SK-N-SH (cell line): ENCODE data around the gene RBMX. TPM values are rescaled to one million over a fixed set of nuclear protein-coding genes. Genes with fewer than 3 reads are reported as not detected.

Experiments used
- CTCF ChIA-PET: fragments of 300-600, 350-600 bp; formaldehyde crosslinking; extraction: SDS; loops from one replicate; lab custom pipeline; 2021; lab: Yijun Ruan, JAX
- POLR2A ChIA-PET: fragments of 350-600 bp; sonication (Branson Sonifier 250); formaldehyde crosslinking; extraction: SDS; loops from one replicate; lab custom pipeline; 2020; ENCODE audit warnings: antibody characterized with exemption, inconsistent platforms; lab: Yijun Ruan, JAX
- DNase-seq: peaks from one replicate; pipeline ENCODE4 v3.0.0; 2012
- H2AFZ ChIP-seq: fragments of 200-600 bp; sonication (generic); 2 replicates; pipeline ENCODE4 v1.8.1; 2016; ENCODE audit warnings: antibody characterized with exemption, mild to moderate bottlenecking, low read depth
- H3F3A ChIP-seq: fragments of 200-600 bp; sonication (generic); replicated peaks from 2 replicates; pipeline ENCODE3; 2016; ENCODE audit warnings: antibody characterized with exemption, mild to moderate bottlenecking; ENCODE audit not compliant: insufficient read depth
- H3K27ac ChIP-seq, 2 experiments: fragments of 200-500 bp in 1 of 2; fragments of 200-600 bp in 1 of 2; sonication (Bioruptor generic) in 1 of 2; sonication (generic), shearing (Covaris generic) in 1 of 2; 2 replicates each; pipeline versions ENCODE4 v1.5.1 to v1.6.1; 2014 to 2016; ENCODE audit warnings: low read depth in 2 of 2, inconsistent platforms in 1 of 2, low read length in 1 of 2, mild to moderate bottlenecking in 1 of 2, mixed read lengths in 1 of 2
- H3K27me3 ChIP-seq: fragments of 200-600 bp; sonication (generic), shearing (Covaris generic); 2 replicates; pipeline ENCODE4 v1.6.1; 2016; ENCODE audit warnings: mixed run types; ENCODE audit not compliant: insufficient read depth
- H3K36me3 ChIP-seq, 2 experiments: fragments of 200-500 bp in 1 of 2; fragments of 200-600 bp in 1 of 2; sonication (Bioruptor generic) in 1 of 2; sonication (generic) in 1 of 2; replicated peaks in 1 of 2; 2 replicates each; pipeline versions ENCODE3 to v1.5.1; 2014 to 2016; ENCODE audit warnings: low read length in 1 of 2, mild to moderate bottlenecking in 1 of 2; ENCODE audit not compliant: insufficient read depth in 2 of 2, control insufficient read depth in 1 of 2
- H3K4me1 ChIP-seq, 2 experiments: fragments of 200-500 bp in 1 of 2; fragments of 200-600 bp in 1 of 2; sonication (Bioruptor generic) in 1 of 2; sonication (generic), shearing (Covaris generic) in 1 of 2; 2 replicates each; pipeline versions ENCODE4 v1.5.1 to v1.6.1; 2014 to 2016; ENCODE audit warnings: low read depth in 1 of 2, low read length in 1 of 2, mixed run types in 1 of 2; ENCODE audit not compliant: insufficient read depth in 2 of 2, control insufficient read depth in 1 of 2
- H3K4me2 ChIP-seq: fragments of 200-600 bp; sonication (generic), shearing (Covaris generic); 2 replicates; pipeline ENCODE4 v1.6.1; 2017; ENCODE audit warnings: mixed run types
- H3K4me3 ChIP-seq, 2 experiments: fragments of 200-500 bp in 1 of 2; fragments of 200-600 bp in 1 of 2; sonication (Bioruptor generic) in 1 of 2; sonication (generic), shearing (Covaris generic) in 1 of 2; 2 replicates each; pipeline versions ENCODE4 v1.5.1 to v1.8.1; 2014 to 2016; ENCODE audit warnings: low read depth in 2 of 2, inconsistent platforms in 1 of 2, low read length in 1 of 2, mild to moderate bottlenecking in 1 of 2, mixed read lengths in 1 of 2, moderate library complexity in 1 of 2
- H3K79me2 ChIP-seq: fragments of 200-600 bp; sonication (generic); 2 replicates; pipeline ENCODE4 v1.8.1; 2017; ENCODE audit warnings: mild to moderate bottlenecking; ENCODE audit not compliant: insufficient read depth
- H3K9ac ChIP-seq: fragments of 200-600 bp; sonication (generic); 2 replicates; pipeline ENCODE4 v1.6.1; 2017; ENCODE audit warnings: mixed run types
- H3K9me2 ChIP-seq: fragments of 200-600 bp; sonication (generic); 2 replicates; pipeline ENCODE4 v1.6.1; 2017; ENCODE audit warnings: mixed run types
- H3K9me3 ChIP-seq: fragments of 200-600 bp; sonication (generic); 2 replicates; pipeline ENCODE4 v1.6.1; 2017; ENCODE audit warnings: mixed run types, mild to moderate bottlenecking, moderate library complexity
- H4K20me1 ChIP-seq: fragments of 200-600 bp; sonication (generic); 2 replicates; pipeline ENCODE4 v1.6.1; 2017; ENCODE audit warnings: mild to moderate bottlenecking, mixed run types; ENCODE audit not compliant: insufficient read depth
- CHD2 ChIP-seq: fragments of 150-350 bp; IDR thresholded peaks from 2 replicates; pipeline ENCODE4 v1.6.1; 2018; ENCODE audit warnings: low read length; ENCODE audit not compliant: partially characterized antibody
- FOXM1 ChIP-seq: IDR thresholded peaks from 2 replicates; pipeline ENCODE4 v1.4.0; 2012; ENCODE audit warnings: low read depth, mild to moderate bottlenecking
- GABPA ChIP-seq: IDR thresholded peaks from 2 replicates; pipeline ENCODE4 v1.4.0; 2012; ENCODE audit warnings: low read depth, mild to moderate bottlenecking
- MEF2A ChIP-seq: IDR thresholded peaks from 2 replicates; pipeline ENCODE4 v1.4.0; 2012; ENCODE audit warnings: low read depth, borderline replicate concordance
- RFX5 ChIP-seq: IDR thresholded peaks from 2 replicates; pipeline ENCODE4 v1.6.1; 2012; ENCODE audit warnings: mild to moderate bottlenecking, improper control_type of control experiment, low read length
- SIN3A ChIP-seq: IDR thresholded peaks from 2 replicates; pipeline ENCODE4 v1.6.1; 2012; ENCODE audit warnings: low read depth, mild to moderate bottlenecking, low read length, moderate library complexity, borderline replicate concordance
- SMC3 ChIP-seq: IDR thresholded peaks from 2 replicates; pipeline ENCODE4 v1.6.1; 2012; ENCODE audit warnings: low read depth, low read length, improper control_type of control experiment
- TAF1 ChIP-seq: IDR thresholded peaks from 2 replicates; pipeline ENCODE4 v1.6.1; 2012; ENCODE audit warnings: low read depth, mild to moderate bottlenecking, low read length, moderate library complexity, borderline replicate concordance
- TCF12 ChIP-seq: IDR thresholded peaks from 2 replicates; pipeline ENCODE4 v1.4.0; 2012
- YY1 ChIP-seq: IDR thresholded peaks from 2 replicates; pipeline ENCODE4 v1.4.0; 2012; ENCODE audit warnings: low read depth, mild to moderate bottlenecking
- WGBS: methylation state at CpG from one replicate; pipeline ENCODE4 v1.1.6; 2017; ENCODE audit warnings: low lambda C conversion rate; 5-methylcytosine and 5-hydroxymethylcytosine counted together
- polyA plus RNA-seq, 3 experiments: library from polyadenylated mRNA; depleted of rRNA; stranded (reverse); fragments of >200 nt; gene quantifications; 2 replicates each; pipeline ENCODE4 v1.2.3, GENCODE V29; 2012
- TF ChIP-seq, protein P1 (sequence below): IDR thresholded peaks from 2 replicates; pipeline ENCODE4; 2012
- TF ChIP-seq, protein P2 (sequence below): IDR thresholded peaks from 2 replicates; pipeline ENCODE4 v1.4.0; 2012; ENCODE audit warnings: low read depth, borderline replicate concordance
- TF ChIP-seq, protein P3 (sequence below): fragments of 200-600 bp; sonication (generic); IDR thresholded peaks from 2 replicates; pipeline ENCODE4 v1.6.1; 2017; ENCODE audit warnings: antibody characterized with exemption, mild to moderate bottlenecking, moderate library complexity
- TF ChIP-seq, protein P4 (sequence below): IDR thresholded peaks from 2 replicates; pipeline ENCODE4 v1.4.0; 2012; ENCODE audit warnings: low read depth
- TF ChIP-seq, protein P5 (sequence below): IDR thresholded peaks from 2 replicates; pipeline ENCODE4 v1.6.1; 2012; ENCODE audit warnings: mild to moderate bottlenecking, low read depth, low read length, moderate library complexity
- TF ChIP-seq, protein P6 (sequence below): IDR thresholded peaks from 2 replicates; pipeline ENCODE4 v1.4.0; 2012; ENCODE audit warnings: low read depth, borderline replicate concordance

The RBMX gene
- polyA plus RNA-seq, 1 of the 3 experiments (the other 2 are of a cell fraction): 131 TPM

DNA sequence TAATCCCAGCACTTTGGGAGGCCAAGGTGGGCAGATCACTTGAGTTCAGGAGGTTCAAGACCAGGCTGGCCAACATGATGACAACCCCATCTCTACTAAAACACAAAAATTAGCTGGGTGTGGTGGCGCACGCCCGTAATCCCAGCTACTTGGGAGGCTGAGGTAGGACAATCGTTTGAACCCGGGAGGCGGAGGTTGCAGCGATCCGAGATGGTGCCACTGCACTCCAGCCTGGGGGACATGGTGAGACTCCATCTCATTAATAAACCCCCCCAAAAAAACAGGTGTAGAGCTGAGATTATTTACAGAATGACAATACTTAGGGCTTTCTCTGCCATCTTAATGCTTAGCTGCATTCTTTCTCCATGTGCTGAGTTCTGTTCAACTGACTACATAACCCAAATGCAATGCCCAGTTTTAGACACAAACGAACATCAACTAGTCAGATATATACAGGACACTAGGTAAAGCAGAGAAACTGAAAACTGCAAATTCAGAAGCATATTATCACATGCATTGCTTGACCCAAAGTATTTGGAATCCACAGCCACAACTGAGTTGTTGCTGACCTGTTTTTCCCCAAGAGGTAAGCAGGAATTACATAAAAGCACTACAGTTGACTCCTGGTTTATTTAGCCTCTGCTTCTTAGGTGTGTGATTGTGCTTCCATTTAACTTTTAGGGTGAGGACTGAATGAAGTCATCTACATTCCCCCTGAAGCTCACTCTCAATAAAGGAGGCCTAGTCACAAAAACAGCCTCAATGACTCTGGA lies 12.1 kb downstream of the RBMX start:
- Histone ChIP-seq H3K36me3 (peaks cover 26 to 51% of the 10 kb centered on the region in 2 experiments), H3K27ac (no peak overlapping the region; a peak in 1 of 4 replicates), H3K4me3 (no peak overlapping the region), H3K27me3 (no peaks in the 10 kb centered on the region), H3F3A (peaks cover 38% of the 10 kb centered on the region), H4K20me1 (peaks cover 69% of the 10 kb centered on the region), H3K4me1 (no peaks in the 10 kb centered on the region), H3K79me2 (peaks cover 74% of the 10 kb centered on the region), H3K9ac (no peak overlapping the region), H3K9me3 (no peaks in the 10 kb centered on the region), H3K4me2 (no peak overlapping the region), H3K9me2 (no peaks in the 10 kb centered on the region), H2AFZ (no peak overlapping the region)
- TF ChIP-seq TCF12 (no peak), YY1 (no peak), SIN3A (no peak), GABPA (no peak), TAF1 (no peak), FOXM1 (no peak), CHD2 (no peak), RFX5 (no peak), SMC3 (no peak), MEF2A (no peak)
- TF ChIP-seq, protein P1, sequence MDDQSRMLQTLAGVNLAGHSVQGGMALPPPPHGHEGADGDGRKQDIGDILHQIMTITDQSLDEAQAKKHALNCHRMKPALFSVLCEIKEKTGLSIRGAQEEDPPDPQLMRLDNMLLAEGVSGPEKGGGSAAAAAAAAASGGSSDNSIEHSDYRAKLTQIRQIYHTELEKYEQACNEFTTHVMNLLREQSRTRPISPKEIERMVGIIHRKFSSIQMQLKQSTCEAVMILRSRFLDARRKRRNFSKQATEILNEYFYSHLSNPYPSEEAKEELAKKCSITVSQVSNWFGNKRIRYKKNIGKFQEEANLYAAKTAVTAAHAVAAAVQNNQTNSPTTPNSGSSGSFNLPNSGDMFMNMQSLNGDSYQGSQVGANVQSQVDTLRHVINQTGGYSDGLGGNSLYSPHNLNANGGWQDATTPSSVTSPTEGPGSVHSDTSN: no peak
- TF ChIP-seq, protein P2, sequence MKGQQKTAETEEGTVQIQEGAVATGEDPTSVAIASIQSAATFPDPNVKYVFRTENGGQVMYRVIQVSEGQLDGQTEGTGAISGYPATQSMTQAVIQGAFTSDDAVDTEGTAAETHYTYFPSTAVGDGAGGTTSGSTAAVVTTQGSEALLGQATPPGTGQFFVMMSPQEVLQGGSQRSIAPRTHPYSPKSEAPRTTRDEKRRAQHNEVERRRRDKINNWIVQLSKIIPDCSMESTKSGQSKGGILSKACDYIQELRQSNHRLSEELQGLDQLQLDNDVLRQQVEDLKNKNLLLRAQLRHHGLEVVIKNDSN: no peak
- TF ChIP-seq, protein P3, sequence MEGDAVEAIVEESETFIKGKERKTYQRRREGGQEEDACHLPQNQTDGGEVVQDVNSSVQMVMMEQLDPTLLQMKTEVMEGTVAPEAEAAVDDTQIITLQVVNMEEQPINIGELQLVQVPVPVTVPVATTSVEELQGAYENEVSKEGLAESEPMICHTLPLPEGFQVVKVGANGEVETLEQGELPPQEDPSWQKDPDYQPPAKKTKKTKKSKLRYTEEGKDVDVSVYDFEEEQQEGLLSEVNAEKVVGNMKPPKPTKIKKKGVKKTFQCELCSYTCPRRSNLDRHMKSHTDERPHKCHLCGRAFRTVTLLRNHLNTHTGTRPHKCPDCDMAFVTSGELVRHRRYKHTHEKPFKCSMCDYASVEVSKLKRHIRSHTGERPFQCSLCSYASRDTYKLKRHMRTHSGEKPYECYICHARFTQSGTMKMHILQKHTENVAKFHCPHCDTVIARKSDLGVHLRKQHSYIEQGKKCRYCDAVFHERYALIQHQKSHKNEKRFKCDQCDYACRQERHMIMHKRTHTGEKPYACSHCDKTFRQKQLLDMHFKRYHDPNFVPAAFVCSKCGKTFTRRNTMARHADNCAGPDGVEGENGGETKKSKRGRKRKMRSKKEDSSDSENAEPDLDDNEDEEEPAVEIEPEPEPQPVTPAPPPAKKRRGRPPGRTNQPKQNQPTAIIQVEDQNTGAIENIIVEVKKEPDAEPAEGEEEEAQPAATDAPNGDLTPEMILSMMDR: no peak
- 53% methylated on average over 9 of the region's 9 CpGs for WGBS
- no peak for DNase-seq
- ChIA-PET CTCF (interaction anchor here (1.4 kb wide), 1 partner anchor 57 kb away, joined by 3 read pairs; no protein-coding TSS in a partner anchor), POLR2A (interaction anchor here (0.8 to 1.0 kb wide), 2 partner anchors 10 to 12 kb away, joined by 3 read pairs; partner anchors contain the start of gene RBMX)

DNA sequence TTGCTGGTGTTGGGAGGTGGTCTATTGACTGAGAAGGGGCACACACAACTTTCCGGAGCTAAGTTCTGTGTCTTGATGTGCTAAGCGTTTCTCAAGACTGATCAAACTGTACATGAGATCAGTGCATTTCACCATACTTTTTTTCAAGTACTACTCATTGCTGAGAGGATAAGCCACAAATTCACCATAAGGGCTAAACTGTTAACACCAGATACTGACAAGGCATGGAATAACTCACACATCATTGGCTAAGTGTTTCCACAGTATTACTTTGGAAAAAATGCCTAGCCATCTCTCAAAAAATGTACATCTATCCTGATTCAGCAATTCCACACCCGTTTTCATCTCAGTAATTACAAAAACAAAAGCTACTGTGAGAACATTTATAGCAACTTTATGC lies 13.0 kb downstream of the RBMX start:
- CTCF ChIA-PET: no interaction called here
- Histone ChIP-seq H4K20me1 (peaks cover 69% of the 10 kb centered on the region), H3K27ac (no peak overlapping the region), H3F3A (peaks cover 40% of the 10 kb centered on the region), H2AFZ (no peak overlapping the region), H3K36me3 (peaks cover 22 to 43% of the 10 kb centered on the region in 2 experiments), H3K4me3 (no peak overlapping the region), H3K9me2 (no peaks in the 10 kb centered on the region), H3K4me1 (no peaks in the 10 kb centered on the region), H3K27me3 (no peaks in the 10 kb centered on the region), H3K4me2 (no peak overlapping the region), H3K9me3 (no peaks in the 10 kb centered on the region), H3K79me2 (peaks cover 65% of the 10 kb centered on the region), H3K9ac (no peak overlapping the region)
- 56% methylated on average over 3 of the region's 3 CpGs for WGBS
- POLR2A ChIA-PET: interaction anchor here (0.7 to 1.8 kb wide), 2 partner anchors 13 to 41 kb away, joined by 4 to 7 read pairs; partner anchors contain the start of gene RBMX
- DNase-seq: no peak
- TF ChIP-seq, protein P4, sequence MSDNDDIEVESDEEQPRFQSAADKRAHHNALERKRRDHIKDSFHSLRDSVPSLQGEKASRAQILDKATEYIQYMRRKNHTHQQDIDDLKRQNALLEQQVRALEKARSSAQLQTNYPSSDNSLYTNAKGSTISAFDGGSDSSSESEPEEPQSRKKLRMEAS: no peak
- TF ChIP-seq, protein P5, sequence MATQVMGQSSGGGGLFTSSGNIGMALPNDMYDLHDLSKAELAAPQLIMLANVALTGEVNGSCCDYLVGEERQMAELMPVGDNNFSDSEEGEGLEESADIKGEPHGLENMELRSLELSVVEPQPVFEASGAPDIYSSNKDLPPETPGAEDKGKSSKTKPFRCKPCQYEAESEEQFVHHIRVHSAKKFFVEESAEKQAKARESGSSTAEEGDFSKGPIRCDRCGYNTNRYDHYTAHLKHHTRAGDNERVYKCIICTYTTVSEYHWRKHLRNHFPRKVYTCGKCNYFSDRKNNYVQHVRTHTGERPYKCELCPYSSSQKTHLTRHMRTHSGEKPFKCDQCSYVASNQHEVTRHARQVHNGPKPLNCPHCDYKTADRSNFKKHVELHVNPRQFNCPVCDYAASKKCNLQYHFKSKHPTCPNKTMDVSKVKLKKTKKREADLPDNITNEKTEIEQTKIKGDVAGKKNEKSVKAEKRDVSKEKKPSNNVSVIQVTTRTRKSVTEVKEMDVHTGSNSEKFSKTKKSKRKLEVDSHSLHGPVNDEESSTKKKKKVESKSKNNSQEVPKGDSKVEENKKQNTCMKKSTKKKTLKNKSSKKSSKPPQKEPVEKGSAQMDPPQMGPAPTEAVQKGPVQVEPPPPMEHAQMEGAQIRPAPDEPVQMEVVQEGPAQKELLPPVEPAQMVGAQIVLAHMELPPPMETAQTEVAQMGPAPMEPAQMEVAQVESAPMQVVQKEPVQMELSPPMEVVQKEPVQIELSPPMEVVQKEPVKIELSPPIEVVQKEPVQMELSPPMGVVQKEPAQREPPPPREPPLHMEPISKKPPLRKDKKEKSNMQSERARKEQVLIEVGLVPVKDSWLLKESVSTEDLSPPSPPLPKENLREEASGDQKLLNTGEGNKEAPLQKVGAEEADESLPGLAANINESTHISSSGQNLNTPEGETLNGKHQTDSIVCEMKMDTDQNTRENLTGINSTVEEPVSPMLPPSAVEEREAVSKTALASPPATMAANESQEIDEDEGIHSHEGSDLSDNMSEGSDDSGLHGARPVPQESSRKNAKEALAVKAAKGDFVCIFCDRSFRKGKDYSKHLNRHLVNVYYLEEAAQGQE: no peak
- TF ChIP-seq, protein P6, sequence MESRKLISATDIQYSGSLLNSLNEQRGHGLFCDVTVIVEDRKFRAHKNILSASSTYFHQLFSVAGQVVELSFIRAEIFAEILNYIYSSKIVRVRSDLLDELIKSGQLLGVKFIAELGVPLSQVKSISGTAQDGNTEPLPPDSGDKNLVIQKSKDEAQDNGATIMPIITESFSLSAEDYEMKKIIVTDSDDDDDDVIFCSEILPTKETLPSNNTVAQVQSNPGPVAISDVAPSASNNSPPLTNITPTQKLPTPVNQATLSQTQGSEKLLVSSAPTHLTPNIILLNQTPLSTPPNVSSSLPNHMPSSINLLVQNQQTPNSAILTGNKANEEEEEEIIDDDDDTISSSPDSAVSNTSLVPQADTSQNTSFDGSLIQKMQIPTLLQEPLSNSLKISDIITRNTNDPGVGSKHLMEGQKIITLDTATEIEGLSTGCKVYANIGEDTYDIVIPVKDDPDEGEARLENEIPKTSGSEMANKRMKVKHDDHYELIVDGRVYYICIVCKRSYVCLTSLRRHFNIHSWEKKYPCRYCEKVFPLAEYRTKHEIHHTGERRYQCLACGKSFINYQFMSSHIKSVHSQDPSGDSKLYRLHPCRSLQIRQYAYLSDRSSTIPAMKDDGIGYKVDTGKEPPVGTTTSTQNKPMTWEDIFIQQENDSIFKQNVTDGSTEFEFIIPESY: no peak
